Lower lobe of right lung (tissue), 2 donors: ENCODE results near the gene MRPL43. TPM values are rescaled to one million over a fixed set of nuclear protein-coding genes. Genes with fewer than 3 reads are reported as not detected.

Experiments used
- ATAC-seq, 2 donors: fragments of 200-7000 bp; cut with Tn5 transposase; one replicate each; pipeline ENCODE4 v1.9.1; 2020 to 2022; ENCODE audit warnings: mild to moderate bottlenecking in 2 of 2, moderate library complexity in 2 of 2
- DNase-seq: peaks from one replicate; pipeline ENCODE4 v3.0.0-alpha.2; 2020
- H3K27ac ChIP-seq: fragments of 200-600 bp; one replicate; pipeline ENCODE4 v1.8.0; 2022
- H3K27me3 ChIP-seq: fragments of 200-600 bp; one replicate; pipeline ENCODE4 v1.8.0; 2022; ENCODE audit warnings: low read depth
- H3K36me3 ChIP-seq: fragments of 200-600 bp; one replicate; pipeline ENCODE4 v1.8.0; 2022; ENCODE audit warnings: mild to moderate bottlenecking
- H3K4me1 ChIP-seq: fragments of 200-600 bp; one replicate; pipeline ENCODE4 v1.8.0; 2022
- H3K4me3 ChIP-seq: fragments of 200-600 bp; one replicate; pipeline ENCODE4 v1.8.0; 2022; ENCODE audit warnings: mild to moderate bottlenecking
- H3K9me3 ChIP-seq: fragments of 200-600 bp; one replicate; pipeline ENCODE4 v1.8.0; 2022
- CTCF ChIP-seq: fragments of 200-600 bp; IDR thresholded peaks from one replicate; pipeline ENCODE4 v1.8.0; 2022; ENCODE audit warnings: antibody characterized with exemption, mild to moderate bottlenecking
- intact Hi-C: fragments of 100-400 bp; cut with DNase I; formaldehyde crosslinking; loops from one replicate; pipeline ENCODE4 v1.11.0; 2022
- total RNA-seq: library from RNA; stranded (reverse); fragmentation: NEBNext Ultra II Directional; extraction: Animal tissue kit (Norgen Biotek cat#: 25700); gene quantifications from one replicate; pipeline ENCODE4 v1.2.1, GENCODE V29; 2021
- donor health status: DM: no; HTN: yes; CAD: no; lungs with severe emphysema.

Gene MRPL43
- total RNA-seq, 1 donor from 2014 or later = 59.7 TPM

GRCh38 chr10:101003639-101004206 is 16.4 kb upstream of the MRPL43 start:
- DNase-seq = no peak
- Histone ChIP-seq H3K27ac (peak overlapping the region; percentile 36), H3K36me3 (peaks cover 51% of the 10 kb centered on the region), H3K27me3 (no peaks in the 10 kb centered on the region), H3K9me3 (no peaks in the 10 kb centered on the region), H3K4me3 (no peak overlapping the region), H3K4me1 (peaks cover 57% of the 10 kb centered on the region)
- intact Hi-C loops = no loop called here
- ATAC-seq = no peak
- no peak for TF ChIP-seq CTCF

- ATAC-seq (no peak), DNase-seq (no peak)
- TF ChIP-seq CTCF = no peak
- Histone ChIP-seq H3K27ac (peak overlapping the region; percentile 98), H3K4me1 (peaks cover 61% of the 10 kb centered on the region), H3K36me3 (peaks cover 50% of the 10 kb centered on the region), H3K4me3 (no peak overlapping the region), H3K9me3 (no peaks in the 10 kb centered on the region), H3K27me3 (no peaks in the 10 kb centered on the region)
- intact Hi-C loops = no loop called here
These were observed 15.2 kb upstream of the MRPL43 start for GRCh38 chr10:101002456-101002855.

- TF ChIP-seq CTCF = no peak
- ATAC-seq = no peak
- no peaks in the 10 kb centered on the region for H3K9me3 ChIP-seq
- H3K4me3 ChIP-seq = peak overlapping the region; percentile 75
- peaks cover 62% of the 10 kb centered on the region for H3K4me1 ChIP-seq
- peaks cover 42% of the 10 kb centered on the region for H3K36me3 ChIP-seq
- no peak for DNase-seq
- no peaks in the 10 kb centered on the region for H3K27me3 ChIP-seq
- H3K27ac ChIP-seq = peak overlapping the region; percentile 98
- intact Hi-C loops = no loop called here
These were observed 14.3 kb upstream of the MRPL43 start for GRCh38 chr10:101001659-101002035.

GRCh38 chr10:101000915-101001658 is 13.8 kb upstream of the MRPL43 start:
- DNase-seq (peak; percentile 76), ATAC-seq (peak in 1 of 2 donors; percentile 6)
- Histone ChIP-seq H3K4me3 (peak overlapping the region; percentile 75), H3K9me3 (no peaks in the 10 kb centered on the region), H3K36me3 (peaks cover 36% of the 10 kb centered on the region), H3K4me1 (peaks cover 68% of the 10 kb centered on the region), H3K27ac (peak overlapping the region; percentile 98), H3K27me3 (no peaks in the 10 kb centered on the region)
- no peak for TF ChIP-seq CTCF
- intact Hi-C loops = no loop called here

GRCh38 chr10:101000127-101000914 is 13.0 kb upstream of the MRPL43 start:
- TF ChIP-seq CTCF = no peak
- intact Hi-C loops = no loop called here
- no peak for DNase-seq
- no peak for ATAC-seq
- Histone ChIP-seq H3K27me3 (no peaks in the 10 kb centered on the region), H3K4me3 (peak overlapping the region; percentile 75), H3K36me3 (peaks cover 28% of the 10 kb centered on the region), H3K9me3 (no peaks in the 10 kb centered on the region), H3K4me1 (peaks cover 65% of the 10 kb centered on the region), H3K27ac (peak overlapping the region; percentile 98)
